OCI-LY7 (cell line): ENCODE results near the gene TMEM127.

ENCODE experiments used
- CTCF ChIP-seq: fragments of 200-600 bp; sonication (generic); conservative IDR thresholded peaks from 2 replicates; pipeline ENCODE4 v1.5.1; 2014; ENCODE audit warnings: mild to moderate bottlenecking, antibody characterized with exemption, low read length, moderate library complexity, mixed read lengths
- EZH2phosphoT487 ChIP-seq: fragments of 200-600 bp; sonication (generic); IDR thresholded peaks from 2 replicates; pipeline ENCODE4 v1.6.1; 2018; ENCODE audit warnings: low read depth, borderline replicate concordance, mild to moderate bottlenecking, mixed run types, antibody characterized with exemption, low read length, moderate library complexity, mixed read lengths

GRCh38 chr2:96264086-96264485, 1.7 kb downstream of the TMEM127 start:
- TF ChIP-seq CTCF (no peak), EZH2phosphoT487 (no peak)
